IPS-15b (cell line): ENCODE results near the gene CCDC3.

Experiments
- H3K27me3 ChIP-seq: one replicate; pipeline ENCODE4 v1.6.1; 2013; ENCODE audit warnings: low read length; ENCODE audit not compliant: control insufficient read depth, insufficient read depth
- H3K36me3 ChIP-seq: one replicate; pipeline ENCODE4 v1.6.1; 2013; ENCODE audit warnings: low read length; ENCODE audit not compliant: control insufficient read depth, insufficient read depth
- H3K4me1 ChIP-seq: one replicate; pipeline ENCODE4 v1.6.1; 2013; ENCODE audit warnings: mild to moderate bottlenecking, low read length; ENCODE audit not compliant: control insufficient read depth, insufficient read depth
- H3K4me3 ChIP-seq: one replicate; pipeline ENCODE4 v1.5.1; 2013; ENCODE audit warnings: low read depth, low read length
- H3K9ac ChIP-seq: one replicate; pipeline ENCODE4 v1.6.1; 2013; ENCODE audit warnings: low read depth, mild to moderate bottlenecking, low read length
- H3K9me3 ChIP-seq: one replicate; pipeline ENCODE4 v1.6.1; 2013; ENCODE audit warnings: mild to moderate bottlenecking, low read length; ENCODE audit not compliant: control insufficient read depth, insufficient read depth

The CCDC3 gene

GRCh38 chr10:12847361-12847975, 154.0 kb downstream of the CCDC3 start:
- no peak overlapping the region for H3K9ac ChIP-seq
- no peaks in the 10 kb centered on the region for H3K36me3 ChIP-seq
- H3K4me1 ChIP-seq = no peaks in the 10 kb centered on the region
- H3K9me3 ChIP-seq = no peaks in the 10 kb centered on the region
- H3K27me3 ChIP-seq = no peaks in the 10 kb centered on the region
- H3K4me3 ChIP-seq = no peak overlapping the region

GRCh38 chr10:12846718-12847117, 154.8 kb downstream of the CCDC3 start:
- Histone ChIP-seq H3K36me3 (no peaks in the 10 kb centered on the region), H3K4me3 (no peak overlapping the region), H3K4me1 (no peaks in the 10 kb centered on the region), H3K9ac (no peak overlapping the region), H3K27me3 (no peaks in the 10 kb centered on the region), H3K9me3 (no peaks in the 10 kb centered on the region)
